Ishikawa (cell line): ENCODE data around the gene POT1.

ENCODE experiments used
- CEBPB ChIP-seq: IDR thresholded peaks from 2 replicates; pipeline ENCODE4 v1.6.1; 2012
- CREB1 ChIP-seq: IDR thresholded peaks from 2 replicates; pipeline ENCODE4 v1.6.1; 2012; ENCODE audit warnings: low read depth
- EGR1 ChIP-seq: IDR thresholded peaks from 2 replicates; pipeline ENCODE4 v1.6.1; 2012
- EP300 ChIP-seq: IDR thresholded peaks from 2 replicates; pipeline ENCODE4 v1.6.1; 2012; ENCODE audit warnings: borderline replicate concordance
- FOXM1 ChIP-seq: IDR thresholded peaks from 2 replicates; pipeline ENCODE4 v1.6.1; 2012; ENCODE audit warnings: low read depth, borderline replicate concordance
- NFIC ChIP-seq: IDR thresholded peaks from 2 replicates; pipeline ENCODE4 v1.6.1; 2012
- RAD21 ChIP-seq: IDR thresholded peaks from 2 replicates; pipeline ENCODE4 v1.6.1; 2012; ENCODE audit warnings: low read depth
- TAF1 ChIP-seq: IDR thresholded peaks from 2 replicates; pipeline ENCODE4 v1.6.1; 2012; ENCODE audit warnings: low read depth, mild to moderate bottlenecking
- TCF12 ChIP-seq: IDR thresholded peaks from 2 replicates; pipeline ENCODE4 v1.6.1; 2012; ENCODE audit warnings: low read depth
- TEAD4 ChIP-seq: IDR thresholded peaks from 2 replicates; pipeline ENCODE4 v1.6.1; 2012
- USF1 ChIP-seq: IDR thresholded peaks from 2 replicates; pipeline ENCODE4 v1.6.1; 2012
- YY1 ChIP-seq: IDR thresholded peaks from 2 replicates; pipeline ENCODE4 v1.6.1; 2012; ENCODE audit warnings: low read depth
- ZBTB7A ChIP-seq: IDR thresholded peaks from 2 replicates; pipeline ENCODE4 v1.6.1; 2012; ENCODE audit warnings: low read depth
- TF ChIP-seq, protein P1 (sequence below): IDR thresholded peaks from 2 replicates; pipeline ENCODE4 v1.6.1; 2012; ENCODE audit warnings: low read depth, mild to moderate bottlenecking
- TF ChIP-seq, protein P2 (sequence below): IDR thresholded peaks from 2 replicates; pipeline ENCODE4 v1.6.1; 2012

POT1 gene

DNA sequence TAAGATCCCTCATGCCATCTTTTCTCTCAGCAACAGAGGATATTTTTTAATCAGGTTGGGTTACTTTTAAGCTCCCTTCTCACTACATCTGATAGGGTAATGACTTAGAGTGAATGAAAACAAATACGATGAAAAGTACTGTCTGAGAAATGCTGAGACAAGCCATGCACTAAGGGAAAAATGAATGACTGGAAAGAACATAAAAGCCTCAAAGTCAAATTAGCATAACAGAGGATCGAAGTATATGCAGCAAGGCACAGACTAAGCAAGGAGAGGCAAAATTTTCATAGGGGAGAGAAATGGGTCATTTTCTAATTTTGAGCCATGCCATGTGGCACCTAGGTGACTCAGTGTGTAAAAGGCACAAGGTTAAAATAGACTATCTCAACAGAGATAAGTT, 8.5 kb upstream of the POT1 start:
- TF ChIP-seq, protein P1, sequence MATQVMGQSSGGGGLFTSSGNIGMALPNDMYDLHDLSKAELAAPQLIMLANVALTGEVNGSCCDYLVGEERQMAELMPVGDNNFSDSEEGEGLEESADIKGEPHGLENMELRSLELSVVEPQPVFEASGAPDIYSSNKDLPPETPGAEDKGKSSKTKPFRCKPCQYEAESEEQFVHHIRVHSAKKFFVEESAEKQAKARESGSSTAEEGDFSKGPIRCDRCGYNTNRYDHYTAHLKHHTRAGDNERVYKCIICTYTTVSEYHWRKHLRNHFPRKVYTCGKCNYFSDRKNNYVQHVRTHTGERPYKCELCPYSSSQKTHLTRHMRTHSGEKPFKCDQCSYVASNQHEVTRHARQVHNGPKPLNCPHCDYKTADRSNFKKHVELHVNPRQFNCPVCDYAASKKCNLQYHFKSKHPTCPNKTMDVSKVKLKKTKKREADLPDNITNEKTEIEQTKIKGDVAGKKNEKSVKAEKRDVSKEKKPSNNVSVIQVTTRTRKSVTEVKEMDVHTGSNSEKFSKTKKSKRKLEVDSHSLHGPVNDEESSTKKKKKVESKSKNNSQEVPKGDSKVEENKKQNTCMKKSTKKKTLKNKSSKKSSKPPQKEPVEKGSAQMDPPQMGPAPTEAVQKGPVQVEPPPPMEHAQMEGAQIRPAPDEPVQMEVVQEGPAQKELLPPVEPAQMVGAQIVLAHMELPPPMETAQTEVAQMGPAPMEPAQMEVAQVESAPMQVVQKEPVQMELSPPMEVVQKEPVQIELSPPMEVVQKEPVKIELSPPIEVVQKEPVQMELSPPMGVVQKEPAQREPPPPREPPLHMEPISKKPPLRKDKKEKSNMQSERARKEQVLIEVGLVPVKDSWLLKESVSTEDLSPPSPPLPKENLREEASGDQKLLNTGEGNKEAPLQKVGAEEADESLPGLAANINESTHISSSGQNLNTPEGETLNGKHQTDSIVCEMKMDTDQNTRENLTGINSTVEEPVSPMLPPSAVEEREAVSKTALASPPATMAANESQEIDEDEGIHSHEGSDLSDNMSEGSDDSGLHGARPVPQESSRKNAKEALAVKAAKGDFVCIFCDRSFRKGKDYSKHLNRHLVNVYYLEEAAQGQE, result no peak
- TF ChIP-seq CREB1, result no peak
- TF ChIP-seq, protein P2, sequence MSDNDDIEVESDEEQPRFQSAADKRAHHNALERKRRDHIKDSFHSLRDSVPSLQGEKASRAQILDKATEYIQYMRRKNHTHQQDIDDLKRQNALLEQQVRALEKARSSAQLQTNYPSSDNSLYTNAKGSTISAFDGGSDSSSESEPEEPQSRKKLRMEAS, result no peak
- TF ChIP-seq EP300, result no peak
- no peak for TF ChIP-seq ZBTB7A
- TF ChIP-seq RAD21, result no peak

DNA sequence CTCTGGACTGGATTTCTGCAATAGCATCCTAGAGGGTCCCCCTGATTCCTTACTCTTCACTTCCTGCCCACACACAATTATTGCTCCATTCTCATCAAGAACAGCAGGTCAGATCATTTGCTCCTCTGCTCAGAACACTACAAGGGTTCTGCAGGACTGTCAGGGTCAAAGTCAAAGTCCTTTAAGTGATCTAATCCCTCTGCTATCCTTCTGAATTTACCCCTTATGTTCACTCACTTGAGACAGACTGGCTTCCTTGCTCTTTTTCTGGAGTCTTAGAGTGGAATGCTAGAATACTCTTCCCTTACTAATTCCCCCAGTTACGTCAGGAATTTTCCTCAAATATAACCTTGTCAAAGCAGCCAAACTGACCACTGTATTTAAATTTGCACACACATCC, 7.5 kb upstream of the POT1 start:
- TF ChIP-seq EGR1, result no peak
- TF ChIP-seq FOXM1, result no peak
- no peak for TF ChIP-seq USF1
- TF ChIP-seq, protein P2, result no peak
- no peak for TF ChIP-seq CEBPB
- TF ChIP-seq, protein P1, result no peak
- TF ChIP-seq TEAD4, result no peak
- no peak for TF ChIP-seq RAD21
- no peak for TF ChIP-seq CREB1

DNA sequence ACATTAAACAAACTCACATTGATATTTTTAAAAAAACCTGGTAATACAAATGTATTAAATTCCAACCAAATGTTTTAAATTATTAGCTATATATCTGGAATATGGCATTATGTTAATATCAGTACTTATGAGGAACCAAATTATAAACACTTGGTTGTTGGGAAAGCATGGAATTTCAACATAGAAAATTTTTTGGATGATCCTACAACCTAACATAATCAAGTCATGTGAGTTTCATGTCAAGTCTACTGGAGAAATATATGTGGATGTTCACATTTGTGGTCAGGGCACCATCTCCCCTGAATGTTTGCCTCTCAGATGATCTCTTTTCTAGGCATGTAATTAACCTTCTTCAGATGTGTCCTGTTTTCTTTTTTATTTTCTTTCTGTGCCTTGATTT, 5.2 kb upstream of the POT1 start:
- TF ChIP-seq NFIC, result no peak
- no peak for TF ChIP-seq USF1
- TF ChIP-seq ZBTB7A, result no peak
- no peak for TF ChIP-seq CREB1
- no peak for TF ChIP-seq YY1
- no peak for TF ChIP-seq TCF12
- TF ChIP-seq RAD21, result no peak
- TF ChIP-seq, protein P1, result no peak
- no peak for TF ChIP-seq EP300
- no peak for TF ChIP-seq TAF1
- no peak for TF ChIP-seq EGR1
- TF ChIP-seq CEBPB, result no peak
- TF ChIP-seq FOXM1, result no peak
- TF ChIP-seq TEAD4, result no peak
- TF ChIP-seq, protein P2, result no peak

DNA sequence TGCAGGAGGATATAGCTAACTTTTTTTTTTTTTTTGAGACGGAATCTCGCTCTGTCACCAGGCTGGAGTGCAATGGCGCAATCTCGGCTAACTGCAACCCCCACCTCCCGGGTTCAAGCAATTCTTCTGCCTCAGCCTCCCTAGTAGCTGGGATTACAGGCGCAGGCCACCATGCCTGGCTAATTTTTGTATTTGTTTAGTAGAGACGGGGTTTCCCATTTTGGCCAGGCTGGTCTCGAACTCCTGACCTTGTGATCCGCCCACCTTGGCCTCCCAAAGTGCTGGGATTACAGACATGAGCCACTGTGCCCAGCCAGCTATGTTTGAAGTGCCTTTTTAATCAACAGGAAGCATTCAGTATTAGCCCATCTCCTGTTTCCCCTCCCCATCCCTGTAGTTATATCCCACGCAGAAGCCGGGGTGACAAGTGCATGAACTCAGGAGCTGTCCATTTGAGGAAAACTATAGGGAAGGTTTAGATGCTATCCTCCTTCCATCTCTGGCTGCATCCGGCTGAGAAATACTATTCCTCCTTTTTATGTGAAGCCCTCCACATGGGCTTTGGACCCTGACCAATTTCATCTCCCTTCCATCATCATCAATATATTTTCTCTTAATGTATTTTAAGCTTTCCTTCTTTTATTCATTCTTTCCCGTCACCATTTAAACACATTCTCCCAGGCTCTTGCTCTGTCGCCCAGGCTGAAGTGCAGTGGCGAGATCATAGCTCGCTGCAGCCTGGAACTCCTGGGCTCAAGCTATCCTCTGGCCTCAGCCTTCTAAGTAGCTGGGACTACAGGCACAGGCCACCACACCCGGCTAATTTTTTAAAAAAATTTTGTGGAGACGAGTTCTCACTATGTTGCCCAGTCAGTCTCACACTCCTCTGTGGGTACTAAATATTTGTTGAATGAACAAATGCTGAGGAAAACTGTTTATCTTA, 1.3 kb upstream of the POT1 start:
- TF ChIP-seq EGR1 (no peak), FOXM1 (no peak), TEAD4 (no peak), CEBPB (no peak), YY1 (no peak), NFIC (no peak), EP300 (no peak), TAF1 (no peak), CREB1 (no peak), RAD21 (no peak), USF1 (no peak), ZBTB7A (no peak), TCF12 (no peak)
- TF ChIP-seq, protein P2, result no peak
- TF ChIP-seq, protein P1, result no peak
